Nephron progenitor cell (in vitro differentiated cells): Measurements from ENCODE around the gene CASP10.
A peak's percentile ranks its signal among the peaks of the same experiment; 100 is the strongest.
"Not testable (repeated sequence)": the region's sequence is repeated elsewhere in the genome, so short reads cannot be mapped to it uniquely, and the experiment has no call there.

Experiments
- DNase-seq: peaks from one replicate; pipeline ENCODE4 v3.0.0; 2021
- H3K27ac Mint-ChIP-seq: 2 replicates; pipeline ENCODE4 v1.8.0; 2021; ENCODE audit warnings: mild to moderate bottlenecking, moderate library complexity, mixed read lengths
- H3K27me3 Mint-ChIP-seq: 2 replicates; pipeline ENCODE4 v1.8.0; 2021; ENCODE audit warnings: mild to moderate bottlenecking, low read depth, mixed read lengths; ENCODE audit not compliant: poor library complexity
- H3K36me3 Mint-ChIP-seq: 2 replicates; pipeline ENCODE4 v1.8.0; 2021; ENCODE audit warnings: low read depth, mixed read lengths
- H3K4me1 Mint-ChIP-seq: 2 replicates; pipeline ENCODE4 v1.8.0; 2021; ENCODE audit warnings: mixed read lengths
- H3K4me3 Mint-ChIP-seq: 2 replicates; pipeline ENCODE4 v1.8.0; 2021; ENCODE audit warnings: mild to moderate bottlenecking, moderate library complexity, mixed read lengths
- H3K9me3 Mint-ChIP-seq: 2 replicates; pipeline ENCODE4 v1.8.0; 2021; ENCODE audit warnings: mild to moderate bottlenecking, moderate library complexity, mixed read lengths
- CTCF ChIP-seq: fragments of 200-600 bp; sonication (generic); IDR thresholded peaks from 2 replicates; pipeline ENCODE4 v1.5.0; 2021; ENCODE audit warnings: antibody characterized with exemption

CASP10 gene

GRCh38 chr2:201139836-201140604 lies 42.9 kb upstream of the CASP10 start:
- Mint-ChIP-seq H3K36me3 (no peaks in the 10 kb centered on the region), H3K4me1 (peaks cover 23% of the 10 kb centered on the region), H3K27ac (no peak overlapping the region), H3K27me3 (peaks cover 4% of the 10 kb centered on the region), H3K4me3 (no peak overlapping the region), H3K9me3 (no peaks in the 10 kb centered on the region)
- no peak for DNase-seq
- TF ChIP-seq CTCF: no peak

GRCh38 chr2:201144101-201145051 lies 38.6 kb upstream of the CASP10 start:
- Mint-ChIP-seq H3K4me1 (peaks cover 2% of the 10 kb centered on the region), H3K9me3 (no peaks in the 10 kb centered on the region), H3K27me3 (peaks cover 6% of the 10 kb centered on the region), H3K27ac (no peak overlapping the region), H3K36me3 (no peaks in the 10 kb centered on the region), H3K4me3 (no peak overlapping the region)
- DNase-seq: no peak
- no peak for TF ChIP-seq CTCF

GRCh38 chr2:201148434-201148990 lies 34.4 kb upstream of the CASP10 start:
- H3K27ac Mint-ChIP-seq: peak overlapping the region; percentile 5
- no peak for DNase-seq
- no peaks in the 10 kb centered on the region for H3K36me3 Mint-ChIP-seq
- H3K4me1 Mint-ChIP-seq: no peaks in the 10 kb centered on the region
- peaks cover 6% of the 10 kb centered on the region for H3K27me3 Mint-ChIP-seq
- no peaks in the 10 kb centered on the region for H3K9me3 Mint-ChIP-seq
- TF ChIP-seq CTCF: no peak
- H3K4me3 Mint-ChIP-seq: no peak overlapping the region

GRCh38 chr2:201149064-201149820 lies 33.7 kb upstream of the CASP10 start:
- H3K27ac Mint-ChIP-seq: peak overlapping the region; percentile 5
- H3K9me3 Mint-ChIP-seq: no peaks in the 10 kb centered on the region
- no peaks in the 10 kb centered on the region for H3K4me1 Mint-ChIP-seq
- H3K36me3 Mint-ChIP-seq: no peaks in the 10 kb centered on the region
- TF ChIP-seq CTCF: no peak
- H3K4me3 Mint-ChIP-seq: no peak overlapping the region
- DNase-seq: no peak
- peaks cover 6% of the 10 kb centered on the region for H3K27me3 Mint-ChIP-seq

- not testable (repeated sequence) for H3K27ac Mint-ChIP-seq, H3K9me3 Mint-ChIP-seq, H3K4me3 Mint-ChIP-seq
Observed at GRCh38 chr2:201149821-201150165, 33.1 kb upstream of the CASP10 start.

More at GRCh38 chr2:201149821-201150165, 33.1 kb upstream of the CASP10 start:
- not testable (repeated sequence) for H3K4me1 Mint-ChIP-seq, H3K27me3 Mint-ChIP-seq, H3K36me3 Mint-ChIP-seq, DNase-seq
